Urothelium cell line (cell line): ENCODE measurements around the gene POC1B.

ENCODE experiments used
- DNase-seq: peaks from one replicate; pipeline ENCODE4 v3.0.0; 2011; ENCODE audit warnings: low spot score, mixed read lengths
- FAIRE-seq: peaks from 2 replicates; lab custom pipeline; 2011; peaks lifted over from hg19 to GRCh38; lab: Jason Lieb, UNC

The POC1B gene

DNA sequence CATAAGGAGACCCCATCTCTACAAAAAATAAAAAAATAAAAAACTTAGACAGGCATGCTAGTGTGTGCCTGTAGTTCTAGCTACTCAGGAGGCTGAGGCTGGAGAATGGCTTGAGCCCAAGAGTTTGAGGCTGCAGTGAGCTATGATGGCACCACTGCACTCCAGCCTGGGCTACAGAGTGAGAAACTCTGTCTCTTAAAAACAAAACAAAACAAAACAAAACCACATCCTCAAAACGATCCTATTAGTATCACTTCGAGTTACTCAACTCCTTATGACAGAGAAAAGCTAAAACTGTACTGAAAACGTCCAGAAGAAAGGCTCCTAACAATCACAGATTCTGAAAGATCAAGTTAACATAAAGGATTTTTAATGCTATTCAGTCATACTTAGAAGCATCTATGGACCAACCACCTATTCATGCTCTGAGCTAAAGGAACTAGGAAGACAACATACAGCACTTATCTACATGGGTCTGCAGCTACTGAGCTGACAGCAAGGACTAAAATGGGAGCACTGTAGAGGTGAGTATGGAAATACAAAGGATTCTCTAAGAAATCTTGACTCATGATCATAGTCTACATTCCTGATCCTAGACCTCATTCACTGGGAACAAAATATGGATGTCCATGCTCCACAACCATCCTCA is 98.2 kb downstream of the POC1B start:
- no peak for FAIRE-seq
- no peak for DNase-seq

DNA sequence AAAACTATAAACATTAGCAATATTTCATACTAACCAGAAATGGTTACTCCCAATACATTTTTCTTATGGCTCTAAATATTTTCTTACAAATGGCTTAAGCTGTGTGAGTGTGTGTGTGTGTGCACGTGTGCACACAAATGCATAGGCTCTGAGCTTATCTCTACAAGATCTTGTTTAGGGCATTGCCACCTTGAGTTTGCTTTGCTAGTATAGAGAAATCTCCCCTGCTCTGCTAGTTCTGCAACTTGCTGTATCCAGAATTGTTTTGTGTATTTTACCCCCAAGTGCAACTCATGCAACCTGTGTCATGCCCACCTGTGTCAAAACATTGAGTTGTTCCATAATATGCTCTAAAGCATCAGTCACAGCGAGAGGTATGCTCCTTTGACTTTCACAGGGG is 101.0 kb downstream of the POC1B start:
- DNase-seq (no peak), FAIRE-seq (no peak)

DNA sequence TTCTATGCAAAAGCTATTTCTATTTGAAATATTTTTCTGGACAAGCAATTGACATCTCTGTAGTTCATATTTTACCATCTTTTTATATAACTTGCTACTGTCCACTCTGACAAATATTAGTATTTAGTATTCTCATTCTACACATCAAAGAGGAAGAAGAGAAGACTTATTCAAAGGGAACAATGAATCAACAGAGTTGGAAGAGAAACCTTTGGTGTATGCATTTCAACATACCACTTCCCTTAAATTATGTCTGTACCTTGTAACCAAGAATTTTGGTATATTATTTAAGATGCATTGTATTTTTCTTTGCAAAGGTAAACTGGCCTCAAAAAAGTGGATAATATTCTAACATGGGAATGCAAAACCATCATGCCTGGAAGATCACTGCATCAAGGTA is 101.5 kb downstream of the POC1B start:
- FAIRE-seq: no peak
- no peak for DNase-seq

DNA sequence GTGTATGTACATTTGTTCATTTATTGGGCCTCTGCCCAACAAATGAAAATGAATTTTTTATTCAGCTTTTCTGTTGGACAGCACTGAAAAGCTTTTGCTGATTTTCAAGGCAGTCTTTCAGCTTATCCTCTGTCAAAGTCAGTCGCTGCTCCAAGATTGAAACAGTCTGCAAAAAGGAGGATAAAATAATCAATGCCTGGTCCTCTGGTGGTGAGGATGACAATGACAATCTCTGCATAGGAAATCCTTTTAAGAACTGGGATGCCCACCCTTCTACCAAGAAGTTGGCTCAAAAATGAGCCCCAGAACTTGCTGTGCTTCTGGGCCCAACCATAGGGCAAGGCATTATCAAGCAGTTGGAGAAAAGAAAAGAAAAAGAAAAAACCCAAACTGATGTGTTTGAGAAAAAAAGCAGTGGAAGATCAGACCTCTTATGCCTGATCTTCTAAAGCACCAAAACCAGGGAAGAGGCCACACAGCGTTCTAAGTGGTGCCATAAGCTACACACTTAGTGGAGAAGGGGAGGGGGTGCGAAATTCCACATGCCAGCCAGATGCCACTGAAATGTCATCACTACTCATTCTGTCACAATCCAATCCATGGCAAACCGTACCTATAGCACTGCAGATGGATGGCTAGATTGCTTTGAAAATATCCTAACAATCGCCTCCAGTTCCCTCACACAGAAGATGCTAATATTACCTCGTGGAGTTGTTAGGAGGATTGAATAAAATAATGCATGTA is 104.6 kb downstream of the POC1B start:
- no peak for FAIRE-seq
- no peak for DNase-seq

DNA sequence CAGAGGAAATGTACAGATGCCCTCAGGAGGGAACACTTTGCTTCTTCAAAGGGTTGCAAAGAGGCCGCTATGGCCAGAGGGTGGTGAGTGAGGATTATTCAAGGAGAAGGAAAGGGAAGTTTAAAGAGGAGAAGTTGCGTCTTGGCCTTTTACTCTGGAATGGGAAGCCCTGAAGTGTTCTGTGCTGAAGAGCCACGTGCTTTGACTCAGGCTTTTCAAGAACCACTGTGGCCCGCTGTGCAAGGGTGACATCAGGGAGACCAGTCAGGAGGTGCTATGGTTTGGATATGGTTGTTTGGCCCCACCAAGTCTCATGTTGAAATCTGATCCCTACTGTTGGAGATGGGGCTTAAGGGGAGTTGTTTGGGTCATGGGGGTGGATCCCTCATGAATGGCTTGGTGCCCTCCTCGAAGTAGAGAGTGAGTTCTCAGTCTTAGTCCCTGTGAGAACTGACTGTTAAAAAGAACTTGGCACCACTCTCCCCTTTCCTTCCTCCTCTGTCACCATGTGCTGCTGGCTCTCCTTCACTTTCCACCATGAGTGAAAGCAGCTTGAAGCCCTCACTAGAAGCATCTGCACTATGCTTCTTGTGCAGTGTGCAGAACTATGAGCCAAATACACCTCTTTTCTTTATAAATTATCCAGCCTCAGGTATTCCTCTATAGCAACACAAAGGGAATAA is 107.5 kb downstream of the POC1B start:
- DNase-seq (no peak), FAIRE-seq (no peak)

DNA sequence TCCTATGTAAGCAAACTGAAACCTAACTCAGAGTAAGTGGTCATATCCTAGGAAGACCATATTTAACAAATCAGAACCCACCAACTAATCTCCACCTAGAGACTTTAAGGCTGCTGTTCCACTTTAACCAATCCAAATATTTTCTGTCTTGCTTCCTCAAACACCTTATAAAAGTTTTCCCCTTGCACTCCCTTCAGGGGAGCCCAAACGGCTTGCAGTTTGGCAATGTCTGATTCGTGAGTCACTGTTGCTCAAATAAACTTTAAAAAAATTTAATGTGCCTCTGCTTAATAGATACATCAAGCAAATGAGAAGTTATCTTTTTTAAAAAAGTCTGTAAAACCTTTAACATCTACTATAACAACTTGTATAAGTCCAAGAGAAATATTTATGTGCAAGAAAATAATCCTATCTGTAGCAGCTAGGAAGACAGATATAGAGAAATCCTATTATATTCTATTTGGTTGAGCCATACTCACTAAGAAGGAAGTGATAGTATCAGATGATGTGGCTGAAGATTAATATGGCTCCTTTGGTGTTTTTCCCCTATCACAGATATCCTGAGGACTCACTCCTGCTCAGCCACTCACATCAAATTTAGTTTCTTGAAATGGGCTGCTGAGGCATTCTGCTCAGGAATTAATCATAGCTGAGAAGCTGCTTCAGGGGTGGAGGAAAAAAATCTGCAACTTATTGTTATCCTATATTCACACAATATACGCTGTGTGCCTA is 108.4 kb downstream of the POC1B start:
- FAIRE-seq: no peak
- DNase-seq: no peak

DNA sequence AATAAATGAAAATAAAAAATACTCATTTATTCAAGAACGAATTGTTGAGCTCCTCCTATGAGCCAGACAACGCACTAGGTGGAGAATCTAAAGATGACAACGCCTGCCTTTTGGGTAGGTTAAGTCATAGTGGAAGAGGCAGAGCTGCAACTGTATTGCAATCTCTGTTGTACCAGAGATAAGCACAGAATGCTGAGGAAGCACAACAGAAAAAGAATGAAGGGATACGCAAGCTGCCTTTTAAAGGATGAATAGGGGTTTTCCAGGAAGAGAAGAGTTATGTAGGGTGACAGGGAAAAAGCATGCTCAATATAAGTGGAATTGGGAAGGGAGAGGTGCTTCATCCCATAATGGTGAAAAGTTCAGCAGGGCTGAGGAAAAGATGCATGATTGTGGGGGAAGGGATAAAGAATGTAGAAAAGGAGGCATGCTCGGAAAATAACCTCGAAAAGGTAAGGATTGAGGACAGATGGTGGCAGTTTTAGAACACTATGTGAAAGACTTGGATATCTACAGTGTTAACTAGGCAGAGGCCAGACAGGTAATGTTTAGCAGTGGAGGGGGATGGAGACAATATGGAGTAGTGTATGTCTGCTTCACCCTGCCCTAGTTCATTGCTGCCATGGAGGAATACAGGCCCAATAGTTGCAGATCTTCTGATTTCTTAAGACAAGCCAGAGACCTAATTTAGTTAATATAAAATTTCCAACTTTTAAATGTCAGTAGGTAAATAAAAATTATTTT is 109.6 kb downstream of the POC1B start:
- no peak for FAIRE-seq
- DNase-seq: no peak

DNA sequence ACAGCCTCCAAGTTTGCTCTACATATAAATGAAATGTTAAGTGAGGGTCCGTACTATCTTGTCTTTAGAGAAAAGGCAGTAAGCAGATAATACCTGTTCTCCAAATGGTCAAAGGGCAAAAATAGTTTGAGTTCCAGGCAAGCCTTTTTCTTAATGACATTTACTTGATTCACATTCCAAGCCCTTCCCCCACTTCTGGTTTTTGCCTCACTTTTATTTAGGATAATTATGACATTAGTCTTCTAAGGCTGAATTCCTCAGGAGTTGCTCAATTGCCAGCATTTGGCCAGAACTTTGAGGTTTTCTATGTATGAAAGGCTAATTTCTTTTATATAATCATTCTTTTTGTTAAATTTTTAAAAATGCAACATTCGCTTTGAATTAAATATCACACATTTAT is 111.0 kb downstream of the POC1B start:
- FAIRE-seq (no peak), DNase-seq (no peak)

DNA sequence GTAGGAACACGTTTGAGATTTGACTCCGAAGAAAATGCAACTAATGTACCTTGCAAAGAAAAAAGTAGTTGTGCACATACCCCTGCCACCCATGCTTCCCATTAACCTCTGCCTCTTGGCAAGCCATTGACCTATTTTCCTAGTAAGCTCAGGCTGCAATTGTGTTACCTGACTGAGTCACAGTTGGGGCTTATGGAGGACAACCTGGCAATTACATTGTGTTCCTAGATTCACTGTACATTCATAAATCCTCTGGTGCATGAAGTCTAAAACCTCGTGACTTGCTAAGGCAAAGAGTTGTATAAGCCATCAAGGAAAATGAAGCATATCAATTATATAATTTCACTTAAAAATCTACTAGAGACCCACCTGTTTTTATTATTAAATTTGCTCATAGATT is 111.5 kb downstream of the POC1B start:
- DNase-seq (no peak), FAIRE-seq (no peak)

DNA sequence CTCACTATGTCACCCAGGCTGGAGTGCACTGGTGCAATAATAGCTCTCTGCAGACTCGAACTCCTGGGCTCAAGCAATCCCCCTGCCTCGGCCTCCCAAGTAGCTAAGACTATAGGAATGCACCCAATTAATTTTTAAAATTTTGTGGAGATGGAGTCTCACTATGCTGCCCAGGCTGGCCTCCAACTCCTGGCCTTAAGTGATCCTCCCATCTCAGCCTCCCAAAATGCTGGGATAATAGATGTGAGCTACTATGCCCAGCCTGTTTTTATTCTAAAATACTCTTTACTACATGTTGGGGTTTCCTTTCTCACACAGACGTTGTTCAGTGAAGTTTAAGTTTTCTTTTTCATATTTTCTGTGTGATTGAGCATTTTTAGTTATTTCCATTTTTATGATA is 112.6 kb downstream of the POC1B start:
- FAIRE-seq (no peak), DNase-seq (no peak)

DNA sequence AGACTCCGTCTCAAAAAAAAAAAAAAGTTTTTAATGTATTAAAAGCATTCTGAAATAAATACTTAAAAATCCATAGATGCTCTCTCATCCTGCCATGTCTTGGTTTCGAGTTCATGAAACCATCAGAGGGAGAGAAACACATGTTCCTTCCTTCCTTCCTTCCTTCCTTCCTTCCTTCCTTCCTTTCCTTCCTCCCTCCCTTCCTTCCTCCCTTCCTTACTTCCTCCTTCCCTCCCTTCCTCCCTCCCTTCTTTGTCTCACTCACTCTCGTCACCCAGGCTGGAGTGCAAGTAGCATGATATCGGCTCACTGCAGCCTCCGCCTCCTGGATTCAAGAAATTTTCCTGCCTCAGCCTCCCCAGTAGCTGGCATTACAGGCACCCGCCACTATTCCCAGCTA is 113.2 kb downstream of the POC1B start:
- DNase-seq (no peak), FAIRE-seq (no peak)

DNA sequence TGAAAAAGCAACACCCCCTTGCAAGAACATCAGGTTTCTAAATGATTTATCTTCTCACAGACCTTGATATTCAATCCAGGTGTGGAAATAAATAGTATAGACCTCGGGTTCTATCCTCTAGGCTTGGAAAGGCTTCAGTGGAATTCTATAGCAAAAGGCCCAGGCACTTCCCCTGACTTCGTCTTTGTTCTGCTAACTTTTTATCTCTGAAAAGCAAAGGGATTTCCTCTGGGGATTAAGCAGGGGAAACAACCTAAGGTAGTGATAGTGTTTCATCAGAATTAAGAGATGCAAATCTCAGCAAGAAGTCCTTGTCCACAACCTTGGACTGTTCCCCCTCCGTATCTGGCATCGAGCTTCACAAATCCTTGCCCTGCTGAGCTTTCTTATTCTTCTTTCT is 114.0 kb downstream of the POC1B start:
- FAIRE-seq: no peak

DNA sequence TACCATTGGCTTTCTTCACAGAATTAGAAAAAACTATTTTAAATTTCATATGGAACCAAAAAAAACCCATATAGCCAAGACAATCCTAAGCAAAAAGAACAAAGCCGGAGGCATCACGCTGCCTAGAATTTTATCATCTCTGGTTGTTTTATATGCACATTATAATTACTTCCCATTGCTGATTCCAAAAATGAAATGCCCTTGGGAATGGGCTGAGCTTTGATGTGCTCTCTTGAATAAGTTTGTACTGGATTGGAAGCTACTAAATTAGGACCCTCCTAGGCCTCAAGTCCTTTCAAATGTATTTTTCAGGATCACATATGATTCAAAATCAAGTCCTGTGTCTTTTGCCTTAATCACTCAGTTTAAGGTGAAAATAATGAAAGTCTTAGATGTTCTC is 114.6 kb downstream of the POC1B start:
- FAIRE-seq: no peak

More for the DNA sequence above, 114.0 kb downstream of the POC1B start:
- no peak for DNase-seq

DNA sequence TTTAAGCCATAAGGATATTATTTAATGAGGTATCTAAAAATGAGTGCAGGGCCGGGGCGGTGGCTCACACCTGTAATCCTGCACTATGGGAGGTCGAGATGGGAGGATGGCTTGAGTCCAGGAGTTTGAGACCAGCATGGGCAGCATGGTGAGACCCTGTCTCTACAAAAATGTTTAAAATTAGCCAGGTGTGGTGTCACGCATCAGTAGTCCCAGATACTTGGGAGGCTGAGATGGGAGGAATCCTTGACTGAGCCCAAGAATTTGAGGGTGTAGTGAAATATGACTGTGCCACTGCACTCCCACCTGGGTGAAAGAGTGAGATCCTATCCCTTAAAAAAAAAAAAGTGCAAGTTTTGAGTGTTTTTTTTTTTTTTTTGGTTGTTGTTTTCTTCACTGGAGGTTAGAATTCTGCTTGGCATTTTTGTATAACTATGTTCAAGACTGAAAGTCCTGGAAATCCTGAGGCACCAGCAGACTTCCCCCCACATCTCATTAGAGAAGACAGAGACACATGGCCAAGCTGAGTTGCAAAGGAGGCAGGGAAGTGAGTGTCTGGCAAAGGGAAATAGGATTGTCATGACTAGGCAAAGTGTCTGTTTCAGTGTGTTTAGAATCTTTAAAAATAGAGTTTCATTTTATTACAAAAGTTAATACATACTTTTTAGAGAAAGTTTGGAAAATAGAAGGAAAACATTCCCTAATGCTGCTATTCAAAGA is 120.1 kb downstream of the POC1B start:
- FAIRE-seq (no peak), DNase-seq (no peak)

More for the DNA sequence above, 114.6 kb downstream of the POC1B start:
- no peak for DNase-seq

DNA sequence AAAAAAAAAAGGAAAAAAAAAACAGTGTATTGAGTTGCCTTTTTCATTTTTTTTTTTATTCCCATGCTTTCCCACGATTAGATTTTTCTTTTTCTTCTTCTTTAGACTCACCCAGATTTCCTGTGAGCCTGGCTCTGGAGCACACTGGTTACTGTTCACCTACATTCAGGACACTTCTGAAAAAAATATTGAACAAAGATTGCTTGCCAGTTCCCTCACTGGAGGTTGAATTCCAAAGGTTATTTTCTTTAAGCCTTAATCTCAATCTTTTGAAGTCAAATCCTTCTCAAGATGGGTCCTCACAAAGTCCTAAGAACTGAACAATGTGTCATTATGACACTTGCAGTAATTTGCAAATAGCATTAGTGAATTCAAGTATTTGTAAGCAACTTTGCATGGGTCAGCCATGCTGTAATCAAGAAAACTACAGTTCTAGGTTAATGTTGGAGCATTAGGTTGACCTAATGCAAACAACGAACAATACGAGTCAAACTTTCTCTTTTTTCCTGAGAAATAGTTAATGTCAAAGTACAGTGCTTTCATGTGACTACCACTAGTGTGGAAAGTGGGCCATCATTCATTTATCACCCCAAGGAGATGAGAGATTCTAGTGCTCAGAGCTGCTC is 124.3 kb downstream of the POC1B start:
- DNase-seq: no peak
- FAIRE-seq: no peak

DNA sequence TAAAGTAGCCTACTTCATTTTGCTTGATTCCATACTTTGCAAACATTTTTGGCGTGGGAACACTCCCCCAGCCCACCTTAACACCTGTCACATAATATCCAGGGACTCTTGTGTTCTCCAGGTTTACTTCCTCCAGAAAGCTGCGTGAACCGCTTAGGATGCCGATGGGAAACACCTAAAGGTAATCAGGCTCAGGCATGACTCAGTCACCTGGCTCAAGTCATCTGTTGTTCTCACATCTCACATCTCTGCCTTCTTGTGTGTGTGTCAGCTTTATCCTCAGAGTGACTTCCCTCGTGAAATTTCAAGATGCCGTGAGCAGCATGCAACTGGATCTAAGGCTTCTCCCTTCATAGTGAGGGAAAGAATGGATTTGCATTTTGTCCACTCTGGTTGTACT is 125.4 kb downstream of the POC1B start:
- DNase-seq: no peak

DNA sequence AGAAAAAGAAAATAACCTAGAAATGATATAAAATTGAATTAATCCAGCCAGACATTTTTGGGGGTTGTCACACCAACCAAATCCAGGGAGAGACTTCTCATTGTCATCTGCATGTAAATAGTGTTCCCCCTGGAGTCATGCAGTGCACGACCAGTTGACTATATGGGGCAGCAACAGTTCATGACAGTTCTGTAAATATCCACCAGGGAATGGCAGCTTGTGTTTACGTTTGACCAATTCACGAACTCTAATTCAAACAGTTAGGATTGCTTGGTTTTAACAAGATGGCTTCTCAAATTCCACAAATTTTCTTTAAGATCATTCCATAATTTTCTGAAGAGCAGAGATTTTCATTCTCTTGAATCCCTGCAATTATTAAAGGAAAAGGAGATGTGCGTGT is 130.1 kb downstream of the POC1B start:
- no peak for DNase-seq
- FAIRE-seq: no peak

More for the DNA sequence above, 125.4 kb downstream of the POC1B start:
- FAIRE-seq: no peak

DNA sequence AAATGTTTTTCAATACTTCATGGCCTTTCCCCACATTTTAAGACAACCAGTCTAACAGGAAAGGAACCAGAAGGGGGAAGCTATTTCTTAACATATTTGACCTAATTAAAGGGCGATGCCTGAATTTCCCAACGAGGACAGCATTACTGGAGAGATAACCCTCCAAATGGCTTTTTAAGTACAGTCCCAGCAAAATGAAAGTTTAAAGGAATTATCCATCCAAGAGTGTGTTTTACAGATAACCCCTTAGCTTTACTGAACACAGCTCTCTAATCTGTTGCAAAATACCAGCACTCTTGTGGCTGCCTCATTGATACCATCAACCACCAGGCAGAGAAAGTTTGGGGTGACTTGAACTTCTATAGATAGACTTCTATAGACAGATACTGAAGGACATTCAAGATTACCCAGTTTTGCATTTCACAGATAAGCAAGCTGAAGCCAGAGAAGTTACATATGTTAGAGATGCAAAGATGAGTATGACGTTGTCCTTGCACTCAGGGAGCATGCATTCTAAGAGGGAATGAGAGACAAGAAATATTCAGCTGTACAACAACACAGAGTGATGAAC is 132.2 kb downstream of the POC1B start:
- no peak for DNase-seq
- no peak for FAIRE-seq

DNA sequence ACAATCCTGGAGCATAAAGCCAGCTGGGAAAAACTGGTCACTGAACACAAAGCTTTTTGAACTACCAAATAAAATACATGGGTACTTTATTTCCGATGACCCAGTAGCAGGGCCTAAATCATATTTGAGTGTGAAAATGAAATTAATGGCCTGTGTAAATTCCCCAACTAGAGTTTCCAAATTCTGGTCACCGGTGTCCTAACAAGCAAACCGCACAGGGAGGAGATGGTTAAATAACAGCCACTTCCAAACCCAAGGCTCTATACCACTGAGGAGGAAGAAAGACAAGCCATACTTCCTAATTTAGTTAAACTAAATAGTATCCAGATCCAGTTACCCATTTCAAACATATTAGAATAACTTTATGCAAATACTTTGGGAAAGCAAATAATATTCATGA is 133.5 kb downstream of the POC1B start:
- no peak for DNase-seq
- FAIRE-seq: no peak
